ENCODE results near the gene TMTC4. TPM values are rescaled to one million over a fixed set of nuclear protein-coding genes. Genes with fewer than 3 reads are reported as not detected.

The TMTC4 gene
- total RNA-seq, 1 donor = 8.7 TPM

DNA sequence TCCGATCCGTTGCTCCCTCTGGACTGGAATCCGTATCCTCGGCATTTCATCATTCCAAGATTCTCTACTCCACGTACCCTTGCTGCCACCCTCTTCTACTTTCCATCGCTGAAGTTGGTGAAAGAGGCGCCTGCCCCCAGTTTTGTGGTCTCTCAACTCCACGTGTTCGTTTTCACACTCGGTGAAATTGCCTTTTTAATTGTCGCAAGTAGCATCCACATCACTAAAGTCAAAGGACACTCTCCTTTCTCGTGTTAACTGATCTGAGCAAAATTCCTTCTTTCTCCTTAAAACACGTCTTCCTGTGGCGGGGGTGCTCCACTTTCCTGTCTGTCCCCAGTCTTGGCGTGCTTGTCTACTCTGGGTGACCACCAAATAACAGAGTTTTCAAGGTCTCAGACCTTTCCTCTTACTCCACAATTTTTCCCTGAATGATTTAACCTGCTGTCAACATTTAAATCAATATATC is 1.1 kb upstream of the TMTC4 start:
- DNase-seq (ENCODE audit: insufficient read length, low spot score, missing footprints) = peak; percentile 71

DNA sequence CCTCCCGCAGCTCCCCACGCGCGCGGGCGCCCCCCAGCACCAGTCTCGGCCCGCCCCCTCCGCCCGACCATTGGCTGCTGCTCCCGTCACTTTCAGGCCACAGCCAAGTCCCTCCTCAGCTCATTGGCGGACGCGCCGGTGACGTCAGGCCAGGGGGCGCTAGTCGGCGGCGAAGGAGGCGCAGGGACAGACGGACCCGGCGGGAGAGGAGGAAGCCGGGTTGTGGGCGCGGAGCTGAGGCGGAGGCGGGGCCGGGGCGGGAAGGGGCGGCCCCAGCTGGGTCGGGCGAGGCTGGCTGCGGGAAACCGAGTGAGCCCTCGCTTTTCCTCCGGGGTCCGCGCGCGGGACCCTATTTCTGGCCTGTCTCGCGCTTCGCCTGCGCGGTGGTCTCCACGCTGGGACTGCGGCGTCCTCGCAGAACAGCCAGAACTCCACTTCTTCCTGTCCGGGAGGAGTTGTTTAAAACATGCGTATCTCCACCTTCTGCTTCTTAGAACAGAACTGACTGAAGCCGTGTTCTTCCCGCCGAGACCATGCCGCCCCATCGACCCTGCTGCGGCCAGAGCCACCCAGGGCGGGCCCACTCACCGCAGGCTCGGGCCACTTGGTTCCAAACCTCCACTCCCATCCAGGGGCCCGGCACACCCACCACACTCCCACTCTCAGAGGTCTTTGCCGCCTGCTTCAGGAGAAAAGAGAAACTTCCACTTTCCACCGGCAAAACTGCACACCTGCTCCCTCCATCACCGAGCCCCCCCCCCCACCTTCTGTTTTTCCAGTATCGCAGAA is 471 bp upstream of the TMTC4 start:
- Histone ChIP-seq H2AFZ (ENCODE audit: low read length) (peak overlapping the region; percentile 96), H3K4me2 (ENCODE audit: insufficient read depth, low read length) (peak overlapping the region; percentile 85), H3K4me3 (ENCODE audit: insufficient read depth, low read length) (peak overlapping the region; percentile 76), H3K79me2 (ENCODE audit: insufficient read depth, low read length) (peaks cover 20% of the 10 kb centered on the region), H3K27ac (ENCODE audit: low read depth, low read length) (no peak overlapping the region), H4K20me1 (ENCODE audit: insufficient read depth, low read length) (peaks cover 9% of the 10 kb centered on the region), H3K9me3 (ENCODE audit: low read depth, low read length) (no peaks in the 10 kb centered on the region), H3K27me3 (ENCODE audit: insufficient read depth, low read length) (no peaks in the 10 kb centered on the region), H3K36me3 (ENCODE audit: insufficient read depth, low read length) (no peaks in the 10 kb centered on the region), H3K4me1 (ENCODE audit: insufficient read depth, low read length) (peaks cover 11% of the 10 kb centered on the region)
- DNase-seq (ENCODE audit: insufficient read length, low spot score, missing footprints) = peak; percentile 100
- no peak for TF ChIP-seq CTCF (IDR thresholded peaks at IDR 0.05; ENCODE audit: extremely low read depth, low read depth, low read length)

More for the DNA sequence above, 1.1 kb upstream of the TMTC4 start:
- Histone ChIP-seq H4K20me1 (ENCODE audit: insufficient read depth, low read length) (peaks cover 9% of the 10 kb centered on the region), H3K36me3 (ENCODE audit: insufficient read depth, low read length) (no peaks in the 10 kb centered on the region), H3K79me2 (ENCODE audit: insufficient read depth, low read length) (peaks cover 20% of the 10 kb centered on the region), H2AFZ (ENCODE audit: low read length) (peak overlapping the region; percentile 96), H3K4me2 (ENCODE audit: insufficient read depth, low read length) (peak overlapping the region; percentile 85), H3K27me3 (ENCODE audit: insufficient read depth, low read length) (no peaks in the 10 kb centered on the region), H3K4me3 (ENCODE audit: insufficient read depth, low read length) (peak overlapping the region; percentile 76), H3K4me1 (ENCODE audit: insufficient read depth, low read length) (peaks cover 11% of the 10 kb centered on the region), H3K27ac (ENCODE audit: low read depth, low read length) (no peak overlapping the region), H3K9me3 (ENCODE audit: low read depth, low read length) (no peaks in the 10 kb centered on the region)
- TF ChIP-seq CTCF (IDR thresholded peaks at IDR 0.05; ENCODE audit: extremely low read depth, low read depth, low read length) = no peak

GRCh38 chr13:100673713-100674571 is 653 bp downstream of the TMTC4 start:
- H3K27ac ChIP-seq (ENCODE audit: low read depth, low read length) = no peak overlapping the region
- no peaks in the 10 kb centered on the region for H3K27me3 ChIP-seq (ENCODE audit: insufficient read depth, low read length)
- no peaks in the 10 kb centered on the region for H3K36me3 ChIP-seq (ENCODE audit: insufficient read depth, low read length)
- H3K9me3 ChIP-seq (ENCODE audit: low read depth, low read length) = no peaks in the 10 kb centered on the region
- H4K20me1 ChIP-seq (ENCODE audit: insufficient read depth, low read length) = peaks cover 9% of the 10 kb centered on the region
- no peak for TF ChIP-seq CTCF (IDR thresholded peaks at IDR 0.05; ENCODE audit: extremely low read depth, low read depth, low read length)
- peak overlapping the region; percentile 76 for H3K4me3 ChIP-seq (ENCODE audit: insufficient read depth, low read length)
- peak; percentile 98 for DNase-seq (ENCODE audit: insufficient read length, low spot score, missing footprints)
- peaks cover 11% of the 10 kb centered on the region for H3K4me1 ChIP-seq (ENCODE audit: insufficient read depth, low read length)
- H3K79me2 ChIP-seq (ENCODE audit: insufficient read depth, low read length) = peaks cover 20% of the 10 kb centered on the region
- H3K4me2 ChIP-seq (ENCODE audit: insufficient read depth, low read length) = peak overlapping the region; percentile 85
- peak overlapping the region; percentile 76 for H2AFZ ChIP-seq (ENCODE audit: low read length)

DNA sequence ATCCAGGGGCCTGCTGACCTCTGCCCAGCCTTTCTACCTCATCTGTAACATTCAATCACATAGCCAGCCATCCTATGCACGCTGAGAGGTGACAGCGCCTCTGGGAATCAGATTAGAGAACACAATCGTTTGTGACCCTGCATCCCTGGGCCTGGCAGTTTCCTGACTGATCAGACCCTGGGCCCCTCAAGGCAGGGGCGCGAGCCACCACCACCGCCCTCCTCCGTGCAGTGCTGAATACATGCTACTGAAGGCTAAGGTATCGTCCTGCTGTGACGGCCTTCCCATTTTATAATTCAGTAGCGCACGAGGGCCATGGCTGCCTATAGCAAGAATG is 1.3 kb downstream of the TMTC4 start:
- Histone ChIP-seq H4K20me1 (ENCODE audit: insufficient read depth, low read length) (peaks cover 9% of the 10 kb centered on the region), H3K27me3 (ENCODE audit: insufficient read depth, low read length) (no peaks in the 10 kb centered on the region), H3K79me2 (ENCODE audit: insufficient read depth, low read length) (peaks cover 20% of the 10 kb centered on the region), H3K4me2 (ENCODE audit: insufficient read depth, low read length) (peak overlapping the region; percentile 85), H3K4me3 (ENCODE audit: insufficient read depth, low read length) (peak overlapping the region; percentile 76), H3K36me3 (ENCODE audit: insufficient read depth, low read length) (peaks cover 4% of the 10 kb centered on the region), H3K4me1 (ENCODE audit: insufficient read depth, low read length) (peaks cover 11% of the 10 kb centered on the region), H2AFZ (ENCODE audit: low read length) (no peak overlapping the region), H3K27ac (ENCODE audit: low read depth, low read length) (no peak overlapping the region), H3K9me3 (ENCODE audit: low read depth, low read length) (no peaks in the 10 kb centered on the region)
- no peak for DNase-seq (ENCODE audit: insufficient read length, low spot score, missing footprints)
- TF ChIP-seq CTCF (IDR thresholded peaks at IDR 0.05; ENCODE audit: extremely low read depth, low read depth, low read length) = no peak

Data from osteoblast (primary cell).